RWPE2 (cell line): ENCODE data around the gene DLG1.

ENCODE experiments used
- ATAC-seq: fragments of 200-7000 bp; cut with Tn5 transposase; 3 replicates; pipeline ENCODE4 v1.9.1; 2021; ENCODE audit warnings: low read depth
- DNase-seq: peaks from one replicate; pipeline ENCODE4 v3.0.0-alpha.2; 2020; ENCODE audit warnings: low spot score
- H3K27ac ChIP-seq: fragments of 450-650 bp; 2 replicates; pipeline ENCODE4 v1.5.1; 2017; ENCODE audit warnings: mild to moderate bottlenecking; ENCODE audit not compliant: poor library complexity, severe bottlenecking
- H3K27me3 ChIP-seq: fragments of 250-450 bp; sonication (Bioruptor Pico); 2 replicates; pipeline ENCODE4 v1.5.1; 2021; ENCODE audit warnings: mild to moderate bottlenecking, moderate library complexity; ENCODE audit not compliant: insufficient read depth, poor library complexity, severe bottlenecking
- H3K36me3 ChIP-seq: fragments of 250-450 bp; sonication (Bioruptor Pico); 2 replicates; pipeline ENCODE4 v1.5.1; 2020; ENCODE audit warnings: low read depth, mild to moderate bottlenecking, moderate library complexity
- H3K4me1 ChIP-seq: fragments of 250-450 bp; sonication (Bioruptor Pico); 2 replicates; pipeline ENCODE4 v1.5.1; 2021; ENCODE audit warnings: mild to moderate bottlenecking, moderate library complexity; ENCODE audit not compliant: insufficient read depth, poor library complexity, severe bottlenecking
- H3K4me3 ChIP-seq: fragments of 250-450 bp; sonication (Bioruptor Pico); 2 replicates; pipeline ENCODE4 v1.5.1; 2021; ENCODE audit warnings: mild to moderate bottlenecking, moderate library complexity; ENCODE audit not compliant: severe bottlenecking
- H3K9me3 ChIP-seq: fragments of 250-450 bp; sonication (Bioruptor Pico); 2 replicates; pipeline ENCODE4 v1.5.1; 2021; ENCODE audit warnings: mild to moderate bottlenecking, moderate library complexity; ENCODE audit not compliant: severe bottlenecking
- CTCF ChIP-seq: fragments of 450-650 bp; IDR thresholded peaks from one replicate; pipeline ENCODE4 v1.5.1; 2017; ENCODE audit warnings: mild to moderate bottlenecking, moderate library complexity; ENCODE audit not compliant: poor library complexity, severe bottlenecking

The DLG1 gene

GRCh38 chr3:197266331-197266730 lies 32.1 kb downstream of the DLG1 start:
- Histone ChIP-seq H3K27ac (no peak overlapping the region), H3K27me3 (no peaks in the 10 kb centered on the region), H3K9me3 (no peaks in the 10 kb centered on the region), H3K36me3 (peaks cover 31% of the 10 kb centered on the region), H3K4me3 (no peak overlapping the region), H3K4me1 (peaks cover 15% of the 10 kb centered on the region)
- no peak for TF ChIP-seq CTCF
- ATAC-seq = no peak
- no peak for DNase-seq

GRCh38 chr3:197262709-197263108 lies 35.7 kb downstream of the DLG1 start:
- ATAC-seq (no peak), DNase-seq (no peak)
- H3K36me3 ChIP-seq = peaks cover 27% of the 10 kb centered on the region
- no peak overlapping the region for H3K27ac ChIP-seq
- H3K4me3 ChIP-seq = no peak overlapping the region
- peaks cover 20% of the 10 kb centered on the region for H3K4me1 ChIP-seq
- TF ChIP-seq CTCF = no peak
- no peaks in the 10 kb centered on the region for H3K9me3 ChIP-seq
- H3K27me3 ChIP-seq = no peaks in the 10 kb centered on the region

GRCh38 chr3:197261164-197261509 lies 37.3 kb downstream of the DLG1 start:
- no peak for TF ChIP-seq CTCF
- Histone ChIP-seq H3K27ac (no peak overlapping the region), H3K4me3 (no peak overlapping the region), H3K4me1 (peaks cover 27% of the 10 kb centered on the region), H3K27me3 (no peaks in the 10 kb centered on the region), H3K9me3 (no peaks in the 10 kb centered on the region), H3K36me3 (peaks cover 16% of the 10 kb centered on the region)
- DNase-seq (no peak), ATAC-seq (0 out of 3 replicates have a peak, but pooled peaks have one; percentile 10)

- no peak for TF ChIP-seq CTCF
- Histone ChIP-seq H3K9me3 (no peaks in the 10 kb centered on the region), H3K27me3 (no peaks in the 10 kb centered on the region), H3K4me1 (peaks cover 27% of the 10 kb centered on the region), H3K27ac (peak overlapping the region; percentile 5), H3K4me3 (no peak overlapping the region), H3K36me3 (peaks cover 14% of the 10 kb centered on the region)
- ATAC-seq = no peak
- DNase-seq = no peak
Measured at GRCh38 chr3:197260491-197261163, 37.8 kb downstream of the DLG1 start.

GRCh38 chr3:197259096-197259495 lies 39.3 kb downstream of the DLG1 start:
- ATAC-seq (no peak), DNase-seq (no peak)
- Histone ChIP-seq H3K4me3 (no peak overlapping the region), H3K36me3 (peaks cover 14% of the 10 kb centered on the region), H3K4me1 (peaks cover 33% of the 10 kb centered on the region), H3K27me3 (no peaks in the 10 kb centered on the region), H3K27ac (no peak overlapping the region), H3K9me3 (no peaks in the 10 kb centered on the region)
- no peak for TF ChIP-seq CTCF
